Naive thymus-derived CD8-positive, alpha-beta T cell (primary cell): ENCODE results near the gene ATP1A4. TPM values are rescaled to one million over a fixed set of nuclear protein-coding genes. Genes with fewer than 3 reads are reported as not detected.

Source experiments
- polyA plus RNA-seq, 3 donors: library from polyadenylated mRNA; unstranded; fragments of 300-500 nt; fragmentation: Illumina TruSeq; gene quantifications; one replicate each; pipeline ENCODE4 v1.2.3, GENCODE V29; 2021
- total RNA-seq, 8 experiments: library from RNA in 2 of 8; stranded (reverse) in 2 of 8; gene quantifications; one replicate each; pipeline ENCODE4 v1.2.3 and lab custom pipeline; 2021 to 2026

The ATP1A4 gene
- total and polyA plus RNA-seq, 5 experiments from 2014 or later: not detected

Other genes with a start within 250 kb of the ATP1A4 start
- 100 to 1,000 TPM; 125 to 136 TPM for gene TAGLN2, start 226.1 kb upstream of the ATP1A4 start, total RNA-seq
- gene TAGLN2, start 226.1 kb upstream of the ATP1A4 start, polyA plus RNA-seq: 100 to 1,000 TPM; 477 to 825 (median 609) TPM
- under 1 TPM; 0.16 to 0.21 TPM for gene IGSF9, start 206.0 kb upstream of the ATP1A4 start, total RNA-seq
- gene IGSF9, start 206.0 kb upstream of the ATP1A4 start, polyA plus RNA-seq: not detected
- gene SLAMF9, start 197.4 kb upstream of the ATP1A4 start, total RNA-seq: not detected
- gene SLAMF9, start 197.4 kb upstream of the ATP1A4 start, polyA plus RNA-seq: not detected
- gene PIGM, start 119.6 kb upstream of the ATP1A4 start, total RNA-seq: 1 to 10 TPM; 9.6 to 9.7 TPM
- 1 to 10 TPM; 3.3 to 4.0 (median 3.8) TPM for gene PIGM, start 119.6 kb upstream of the ATP1A4 start, polyA plus RNA-seq
- gene KCNJ10, start 81.4 kb upstream of the ATP1A4 start, total RNA-seq: not detected
- under 1 TPM in 1 of 3 donors, not detected in 2; 0.29 TPM for gene KCNJ10, start 81.4 kb upstream of the ATP1A4 start, polyA plus RNA-seq
- gene KCNJ9, start 70.1 kb upstream of the ATP1A4 start, total RNA-seq: not detected
- gene KCNJ9, start 70.1 kb upstream of the ATP1A4 start, polyA plus RNA-seq: under 1 TPM; 0.03 to 0.20 (median 0.10) TPM
- 10 to 100 TPM; 67.9 to 71.5 TPM for gene IGSF8, start 53.0 kb upstream of the ATP1A4 start, total RNA-seq
- 10 to 100 TPM; 40.2 to 74.5 (median 56.9) TPM for gene IGSF8, start 53.0 kb upstream of the ATP1A4 start, polyA plus RNA-seq
- not detected for gene ATP1A2, start 35.8 kb upstream of the ATP1A4 start, total RNA-seq
- gene ATP1A2, start 35.8 kb upstream of the ATP1A4 start, polyA plus RNA-seq: not detected
- gene CASQ1, start 39.0 kb downstream of the ATP1A4 start, total RNA-seq: not detected
- gene CASQ1, start 39.0 kb downstream of the ATP1A4 start, polyA plus RNA-seq: not detected
- 10 to 100 TPM; 13.1 to 13.2 TPM for gene PEA15, start 53.8 kb downstream of the ATP1A4 start, total RNA-seq
- 1 to 10 TPM; 3.9 to 4.6 (median 4.3) TPM for gene PEA15, start 53.8 kb downstream of the ATP1A4 start, polyA plus RNA-seq
- 100 to 1,000 TPM; 256 TPM for gene DCAF8, start 110.9 kb downstream of the ATP1A4 start, total RNA-seq
- gene DCAF8, start 110.9 kb downstream of the ATP1A4 start, polyA plus RNA-seq: 10 to 100 TPM; 46.9 to 51.6 (median 49.5) TPM
- 10 to 100 TPM; 67.6 to 72.1 TPM for gene PEX19, start 133.5 kb downstream of the ATP1A4 start, total RNA-seq
- 10 to 100 TPM; 49.7 to 56.2 (median 53.1) TPM for gene PEX19, start 133.5 kb downstream of the ATP1A4 start, polyA plus RNA-seq
- gene COPA, start 191.6 kb downstream of the ATP1A4 start, total RNA-seq: 100 to 1,000 TPM; 115 to 120 TPM
- 100 to 1,000 TPM; 101 to 124 (median 120) TPM for gene COPA, start 191.6 kb downstream of the ATP1A4 start, polyA plus RNA-seq
- 10 to 100 TPM; 70.3 to 76.4 TPM for gene NCSTN, start 191.8 kb downstream of the ATP1A4 start, total RNA-seq
- 10 to 100 TPM; 56.8 to 64.2 (median 63.5) TPM for gene NCSTN, start 191.8 kb downstream of the ATP1A4 start, polyA plus RNA-seq
- under 1 TPM; 0.38 to 0.47 TPM for gene NHLH1, start 215.5 kb downstream of the ATP1A4 start, total RNA-seq
- gene NHLH1, start 215.5 kb downstream of the ATP1A4 start, polyA plus RNA-seq: not detected
- under 1 TPM; 0.10 to 0.14 TPM for gene VANGL2, start 249.0 kb downstream of the ATP1A4 start, total RNA-seq
- not detected for gene VANGL2, start 249.0 kb downstream of the ATP1A4 start, polyA plus RNA-seq